ENCODE data around the gene FLNA.

Gene FLNA

DNA sequence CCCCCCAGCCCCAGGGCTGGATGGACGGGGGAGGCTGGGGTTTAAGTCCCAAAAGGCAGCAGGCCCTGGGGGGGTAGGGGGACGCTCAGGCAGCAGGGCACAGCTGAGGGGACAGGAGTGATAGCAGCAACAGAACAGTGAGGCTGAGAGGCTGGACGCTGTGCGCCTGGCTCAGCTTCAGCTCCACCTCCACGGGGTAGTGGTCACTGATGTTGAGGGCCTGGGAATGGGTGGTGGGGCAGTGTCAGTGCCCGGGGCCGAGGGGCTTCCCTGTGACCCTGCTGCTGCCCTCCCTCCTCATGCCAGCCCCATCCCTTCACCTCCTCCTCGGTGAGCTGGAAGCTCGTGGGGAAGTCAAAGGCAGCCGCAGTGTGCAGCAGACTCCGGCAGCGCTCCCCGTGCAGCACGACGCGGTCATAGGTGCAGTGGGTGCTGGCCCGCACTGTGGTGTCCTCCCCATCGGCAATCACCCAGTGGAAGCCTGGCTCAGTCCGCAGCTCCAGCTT lies 28.2 kb upstream of the FLNA start:
- TF ChIP-seq, protein P1, sequence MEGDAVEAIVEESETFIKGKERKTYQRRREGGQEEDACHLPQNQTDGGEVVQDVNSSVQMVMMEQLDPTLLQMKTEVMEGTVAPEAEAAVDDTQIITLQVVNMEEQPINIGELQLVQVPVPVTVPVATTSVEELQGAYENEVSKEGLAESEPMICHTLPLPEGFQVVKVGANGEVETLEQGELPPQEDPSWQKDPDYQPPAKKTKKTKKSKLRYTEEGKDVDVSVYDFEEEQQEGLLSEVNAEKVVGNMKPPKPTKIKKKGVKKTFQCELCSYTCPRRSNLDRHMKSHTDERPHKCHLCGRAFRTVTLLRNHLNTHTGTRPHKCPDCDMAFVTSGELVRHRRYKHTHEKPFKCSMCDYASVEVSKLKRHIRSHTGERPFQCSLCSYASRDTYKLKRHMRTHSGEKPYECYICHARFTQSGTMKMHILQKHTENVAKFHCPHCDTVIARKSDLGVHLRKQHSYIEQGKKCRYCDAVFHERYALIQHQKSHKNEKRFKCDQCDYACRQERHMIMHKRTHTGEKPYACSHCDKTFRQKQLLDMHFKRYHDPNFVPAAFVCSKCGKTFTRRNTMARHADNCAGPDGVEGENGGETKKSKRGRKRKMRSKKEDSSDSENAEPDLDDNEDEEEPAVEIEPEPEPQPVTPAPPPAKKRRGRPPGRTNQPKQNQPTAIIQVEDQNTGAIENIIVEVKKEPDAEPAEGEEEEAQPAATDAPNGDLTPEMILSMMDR (IDR thresholded peaks at IDR 0.05; ENCODE audit: borderline replicate concordance, insufficient read depth, low read depth, low read length), result no peak
- H3K4me3 ChIP-seq (ENCODE audit: low read depth, low read length), result no peak overlapping the region

DNA sequence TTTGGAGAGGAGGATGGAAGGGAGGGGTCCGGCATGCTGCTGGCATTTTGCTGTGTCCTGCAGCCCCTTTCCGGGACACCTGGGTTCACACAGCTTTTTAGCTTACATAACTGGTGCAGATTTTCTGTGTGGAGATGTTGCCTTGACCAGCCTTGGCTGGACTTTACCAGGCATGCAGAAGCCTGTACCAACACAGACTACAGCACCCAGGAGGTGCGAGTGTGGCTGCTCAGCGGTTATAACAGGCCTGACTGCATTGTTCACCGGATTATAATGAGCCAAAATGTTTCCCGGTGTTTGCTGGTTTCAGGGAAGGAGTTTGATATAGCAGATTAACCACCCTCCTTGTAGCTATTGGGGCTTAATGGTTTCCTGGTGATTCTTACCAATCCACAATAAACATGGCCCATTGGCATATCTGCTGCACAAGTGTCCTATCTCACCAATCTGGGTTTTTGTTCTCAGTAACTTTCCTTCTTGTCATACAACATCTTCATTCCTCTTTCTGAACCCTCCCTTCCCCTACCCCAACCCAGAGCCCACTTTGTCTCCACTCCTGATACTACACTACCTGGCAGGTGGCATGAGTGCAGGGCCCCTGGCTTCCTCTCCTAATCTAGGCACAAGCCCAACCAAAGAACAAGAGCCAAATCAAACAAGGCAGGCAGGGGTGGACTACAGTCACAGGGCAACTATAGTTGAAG lies 27.6 kb upstream of the FLNA start:
- H3K4me3 ChIP-seq (ENCODE audit: low read depth, low read length), result no peak overlapping the region
- TF ChIP-seq, protein P1 (IDR thresholded peaks at IDR 0.05; ENCODE audit: borderline replicate concordance, insufficient read depth, low read depth, low read length), result no peak

DNA sequence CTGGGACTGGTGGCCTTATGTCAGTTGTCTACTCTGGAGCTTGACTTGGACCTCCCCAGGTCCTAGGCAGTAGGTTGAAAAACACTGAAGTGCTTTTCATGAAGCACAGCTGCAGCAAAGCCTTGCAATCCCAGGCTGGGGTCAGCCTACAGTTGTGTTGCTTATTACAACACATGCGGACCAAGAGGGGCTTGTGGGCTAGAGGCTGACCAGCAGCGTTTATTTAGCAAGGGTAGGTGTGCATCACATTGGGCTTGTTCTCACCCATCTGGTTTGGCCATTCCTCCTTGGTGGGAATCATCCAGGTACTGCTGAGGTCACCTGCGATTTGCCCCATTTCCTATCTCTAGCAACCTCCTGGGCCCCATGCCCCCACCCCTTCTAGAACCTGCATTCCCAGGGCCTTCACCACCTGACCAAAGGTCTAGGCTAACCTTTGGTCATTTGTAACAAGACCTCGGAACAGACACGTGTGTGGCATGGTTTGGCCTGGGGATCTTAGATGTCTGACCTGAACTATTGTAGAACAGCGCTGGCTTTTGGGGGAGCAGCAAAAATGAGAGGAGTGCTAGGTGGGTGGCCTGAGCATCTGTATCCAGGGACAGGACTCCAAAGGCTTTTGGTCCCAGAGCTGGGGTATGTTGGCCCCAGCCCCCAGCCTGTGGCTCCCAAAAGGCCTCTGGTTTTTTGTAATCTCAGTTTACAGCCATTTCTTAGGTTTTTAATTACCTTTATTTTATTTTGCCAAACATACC lies 26.8 kb upstream of the FLNA start:
- TF ChIP-seq, protein P1 (IDR thresholded peaks at IDR 0.05; ENCODE audit: borderline replicate concordance, insufficient read depth, low read depth, low read length), result no peak
- no peak overlapping the region for H3K4me3 ChIP-seq (ENCODE audit: low read depth, low read length)

DNA sequence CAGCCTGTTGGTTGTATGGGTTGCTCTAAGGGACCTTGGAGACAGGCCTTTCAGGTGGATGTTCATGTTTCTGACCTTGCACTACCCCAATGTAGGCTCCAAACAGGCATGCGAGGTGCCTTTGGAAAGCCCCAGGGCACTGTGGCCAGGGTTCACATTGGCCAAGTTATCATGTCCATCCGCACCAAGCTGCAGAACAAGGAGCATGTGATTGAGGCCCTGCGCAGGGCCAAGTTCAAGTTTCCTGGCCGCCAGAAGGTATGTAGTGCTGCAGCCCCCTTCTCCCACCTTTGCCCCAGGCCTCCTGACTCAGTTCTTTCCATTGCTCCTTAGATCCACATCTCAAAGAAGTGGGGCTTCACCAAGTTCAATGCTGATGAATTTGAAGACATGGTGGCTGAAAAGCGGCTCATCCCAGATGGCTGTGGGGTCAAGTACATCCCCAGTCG lies 26.0 kb upstream of the FLNA start:
- peak overlapping the region; percentile 85 for H3K4me3 ChIP-seq (ENCODE audit: low read depth, low read length)

DNA sequence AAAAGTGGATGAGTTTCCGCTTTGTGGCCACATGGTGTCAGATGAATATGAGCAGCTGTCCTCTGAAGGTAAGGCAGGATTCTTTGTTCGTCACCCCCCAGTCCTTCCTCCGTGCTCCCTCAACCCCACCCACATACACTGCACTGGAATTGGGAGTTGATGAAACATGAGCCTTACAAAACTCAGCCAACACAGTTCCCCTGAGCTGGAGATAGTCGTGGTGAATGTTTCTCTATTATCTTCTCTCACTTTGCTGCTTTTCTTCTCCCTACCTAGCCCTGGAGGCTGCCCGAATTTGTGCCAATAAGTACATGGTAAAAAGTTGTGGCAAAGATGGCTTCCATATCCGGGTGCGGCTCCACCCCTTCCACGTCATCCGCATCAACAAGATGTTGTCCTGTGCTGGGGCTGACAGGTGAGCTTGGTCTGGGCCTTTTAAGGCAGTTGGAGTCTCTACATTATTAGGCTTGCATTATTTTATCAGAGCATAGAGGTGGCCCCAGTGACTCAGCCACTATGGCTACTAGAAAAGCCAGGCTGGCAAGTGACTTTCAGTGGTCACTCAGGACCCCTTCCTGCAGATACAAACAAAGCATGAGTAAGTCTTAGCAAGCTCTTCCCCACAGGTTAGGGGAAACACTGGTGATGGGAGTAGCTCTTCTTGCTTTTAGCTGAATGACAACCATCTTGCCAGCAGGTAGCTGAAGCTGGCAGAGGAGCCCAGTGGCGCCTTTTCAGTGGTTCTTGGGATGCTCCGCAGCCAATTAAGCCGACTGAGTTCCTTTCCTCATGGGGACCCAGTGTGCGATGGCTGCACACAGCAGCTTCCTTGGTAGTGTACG lies 25.3 kb upstream of the FLNA start:
- TF ChIP-seq, protein P1 (IDR thresholded peaks at IDR 0.05; ENCODE audit: borderline replicate concordance, insufficient read depth, low read depth, low read length), result no peak
- H3K4me3 ChIP-seq (ENCODE audit: low read depth, low read length), result peak overlapping the region; percentile 85

DNA sequence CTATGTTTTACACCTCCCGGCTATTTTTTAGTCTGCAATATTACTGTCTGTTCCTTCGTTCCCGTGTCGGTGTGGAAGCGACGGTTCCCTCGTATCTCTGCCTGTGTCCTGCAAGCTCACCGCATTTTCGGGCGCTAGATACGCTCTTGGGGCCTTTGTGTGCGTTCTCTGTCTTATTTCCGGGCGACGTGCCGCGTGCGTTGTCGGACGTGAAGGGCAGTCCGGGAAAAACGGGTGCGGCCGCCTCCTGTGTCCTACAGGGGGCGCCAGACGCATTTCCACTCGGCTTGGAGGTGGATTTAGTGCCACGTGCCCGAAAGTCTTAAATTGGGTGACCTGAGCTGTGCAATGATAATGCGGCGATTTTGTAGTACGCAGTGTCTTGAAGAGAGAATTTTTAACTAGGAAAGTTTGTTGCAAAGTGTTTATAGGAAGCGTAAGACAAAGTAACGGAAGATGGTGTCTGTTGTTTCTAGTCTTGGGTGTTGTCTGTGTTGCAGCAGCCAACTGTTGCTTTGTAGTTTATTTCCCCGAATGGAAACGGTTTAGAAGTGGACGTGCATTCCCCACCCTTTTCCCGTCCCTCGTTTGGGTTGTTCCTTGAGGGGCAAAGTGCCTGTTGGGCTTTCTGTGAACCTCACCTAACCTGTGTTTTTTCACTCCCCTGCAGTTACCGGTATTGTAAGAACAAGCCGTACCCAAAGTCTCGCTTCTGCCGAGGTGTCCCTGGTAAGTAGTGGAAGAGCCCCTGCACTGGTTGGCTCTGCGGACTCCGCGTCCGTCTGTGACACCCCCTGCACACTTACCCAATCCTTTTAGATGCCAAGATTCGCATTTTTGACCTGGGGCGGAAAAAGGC lies 24.5 kb upstream of the FLNA start:
- TF ChIP-seq, protein P1 (IDR thresholded peaks at IDR 0.05; ENCODE audit: borderline replicate concordance, insufficient read depth, low read depth, low read length), result peak; percentile 69
- peak overlapping the region; percentile 85 for H3K4me3 ChIP-seq (ENCODE audit: low read depth, low read length)

All from GM12875 (cell line).